ENCODE data around the gene DELE1. TPM values are rescaled to one million over a fixed set of nuclear protein-coding genes. Genes with fewer than 3 reads are reported as not detected.
A peak's percentile ranks its signal among the peaks of the same experiment; 100 is the strongest.

Gene DELE1
- total RNA-seq, 1 experiment from 2014 or later = 35.1 TPM

DNA sequence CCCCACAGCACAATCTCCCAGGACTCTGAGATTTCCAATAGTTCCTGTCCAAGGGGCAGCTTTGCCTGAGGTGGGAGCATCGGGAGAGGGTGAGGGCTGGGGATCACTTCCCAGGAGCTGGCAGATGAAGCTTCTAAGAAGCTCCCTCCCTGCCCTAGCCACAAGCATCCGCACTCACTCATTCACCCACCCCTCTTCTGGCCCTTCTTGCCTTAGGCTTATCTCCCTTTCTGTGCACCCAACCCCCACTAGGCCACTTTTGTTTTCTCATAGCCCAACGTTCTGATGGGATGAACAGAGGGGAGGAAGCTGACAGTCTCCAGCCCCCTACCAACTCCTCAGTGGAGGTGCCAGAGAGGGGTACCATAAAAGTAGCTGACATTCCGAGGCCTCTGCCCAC, 41.8 kb upstream of the DELE1 start:
- TF ChIP-seq EZH2 (IDR thresholded peaks at IDR 0.05; ENCODE audit: borderline replicate concordance, low read depth, low read length, poor library complexity, severe bottlenecking) = no peak
- TF ChIP-seq, protein P1, sequence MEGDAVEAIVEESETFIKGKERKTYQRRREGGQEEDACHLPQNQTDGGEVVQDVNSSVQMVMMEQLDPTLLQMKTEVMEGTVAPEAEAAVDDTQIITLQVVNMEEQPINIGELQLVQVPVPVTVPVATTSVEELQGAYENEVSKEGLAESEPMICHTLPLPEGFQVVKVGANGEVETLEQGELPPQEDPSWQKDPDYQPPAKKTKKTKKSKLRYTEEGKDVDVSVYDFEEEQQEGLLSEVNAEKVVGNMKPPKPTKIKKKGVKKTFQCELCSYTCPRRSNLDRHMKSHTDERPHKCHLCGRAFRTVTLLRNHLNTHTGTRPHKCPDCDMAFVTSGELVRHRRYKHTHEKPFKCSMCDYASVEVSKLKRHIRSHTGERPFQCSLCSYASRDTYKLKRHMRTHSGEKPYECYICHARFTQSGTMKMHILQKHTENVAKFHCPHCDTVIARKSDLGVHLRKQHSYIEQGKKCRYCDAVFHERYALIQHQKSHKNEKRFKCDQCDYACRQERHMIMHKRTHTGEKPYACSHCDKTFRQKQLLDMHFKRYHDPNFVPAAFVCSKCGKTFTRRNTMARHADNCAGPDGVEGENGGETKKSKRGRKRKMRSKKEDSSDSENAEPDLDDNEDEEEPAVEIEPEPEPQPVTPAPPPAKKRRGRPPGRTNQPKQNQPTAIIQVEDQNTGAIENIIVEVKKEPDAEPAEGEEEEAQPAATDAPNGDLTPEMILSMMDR (conservative IDR thresholded peaks at IDR 0.05; ENCODE audit: low read depth, low read length) = no peak
- BruUV-seq (replicated peaks) = no TSS peak
- no peaks in the 10 kb centered on the region for H3K36me3 ChIP-seq (ENCODE audit: insufficient read depth, low read length, poor library complexity, severe bottlenecking)
- intact Hi-C loops (cut with micrococcal nuclease; ENCODE audit: unreplicated experiment) = loop anchor here (10.0 kb wide), 1 partner anchor 263 kb away; no protein-coding TSS in a partner anchor
- H3K27ac ChIP-seq (ENCODE audit: low read depth, low read length, poor library complexity, severe bottlenecking) = no peak overlapping the region
- ChIA-PET CTCF (no interaction called here), POLR2A (ENCODE audit: low non-redundant PET) (no interaction called here)
- H3K4me1 ChIP-seq (ENCODE audit: insufficient read depth, low read length, poor library complexity, severe bottlenecking) = peaks cover 17% of the 10 kb centered on the region
- no peak for DNase-seq (ENCODE audit: low spot score)
- no peak overlapping the region for H3K4me3 ChIP-seq (ENCODE audit: low read depth, low read length, poor library complexity, severe bottlenecking)
- H3K27me3 ChIP-seq (replicated peaks; ENCODE audit: insufficient read depth, low read depth, low read length, poor library complexity) = peaks cover 64% of the 10 kb centered on the region
- H3K9me3 ChIP-seq (ENCODE audit: low read depth, low read length, poor library complexity, severe bottlenecking) = no peaks in the 10 kb centered on the region

DNA sequence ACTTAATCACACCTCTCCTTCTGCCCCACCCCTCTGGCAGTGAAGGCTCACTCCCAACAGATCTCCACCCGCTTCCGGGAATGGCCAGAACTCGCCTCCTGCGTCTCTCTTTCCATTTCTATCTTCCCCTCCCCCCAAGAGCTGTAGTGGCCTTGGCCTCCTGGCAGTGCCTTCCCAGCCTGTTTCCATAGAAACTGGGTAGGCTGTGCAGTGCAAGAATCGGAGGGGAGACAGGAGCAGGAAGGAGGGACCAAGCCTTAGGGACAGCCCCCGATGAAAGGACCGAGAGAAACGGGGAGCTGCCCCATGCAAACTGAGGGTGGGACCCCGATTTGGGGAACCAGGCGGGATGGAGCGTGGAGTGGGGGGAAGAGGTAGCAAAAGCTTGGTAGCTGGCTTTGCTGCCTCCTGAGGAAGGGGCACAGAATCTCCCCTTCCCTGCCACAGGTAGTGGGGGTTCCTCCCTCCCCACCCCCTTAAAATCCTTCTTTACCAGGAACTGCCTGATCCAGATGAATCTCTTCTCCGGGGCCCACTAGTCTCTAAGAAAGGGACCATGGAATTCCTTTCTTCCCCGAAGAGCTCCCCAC, 41.0 kb upstream of the DELE1 start:
- CTCF ChIA-PET = interaction anchor here (0.6 to 1.0 kb wide), 3 partner anchors 20 to 189 kb away, joined by 3 to 6 read pairs (median 4); no protein-coding TSS in a partner anchor
- Histone ChIP-seq H3K27me3 (replicated peaks; ENCODE audit: insufficient read depth, low read depth, low read length, poor library complexity) (peaks cover 56% of the 10 kb centered on the region), H3K4me3 (ENCODE audit: low read depth, low read length, poor library complexity, severe bottlenecking) (no peak overlapping the region), H3K27ac (ENCODE audit: low read depth, low read length, poor library complexity, severe bottlenecking) (no peak overlapping the region), H3K4me1 (ENCODE audit: insufficient read depth, low read length, poor library complexity, severe bottlenecking) (peaks cover 15% of the 10 kb centered on the region), H3K36me3 (ENCODE audit: insufficient read depth, low read length, poor library complexity, severe bottlenecking) (no peaks in the 10 kb centered on the region), H3K9me3 (ENCODE audit: low read depth, low read length, poor library complexity, severe bottlenecking) (no peaks in the 10 kb centered on the region)
- no peak for DNase-seq (ENCODE audit: low spot score)
- intact Hi-C loops (cut with micrococcal nuclease; ENCODE audit: unreplicated experiment) = loop anchor here (10.0 kb wide), 1 partner anchor 262 kb away; no protein-coding TSS in a partner anchor
- POLR2A ChIA-PET (ENCODE audit: low non-redundant PET) = no interaction called here
- TF ChIP-seq, protein P1 (conservative IDR thresholded peaks at IDR 0.05; ENCODE audit: low read depth, low read length) = no peak
- TF ChIP-seq EZH2 (IDR thresholded peaks at IDR 0.05; ENCODE audit: borderline replicate concordance, low read depth, low read length, poor library complexity, severe bottlenecking) = no peak
- BruUV-seq (replicated peaks) = no TSS peak

DNA sequence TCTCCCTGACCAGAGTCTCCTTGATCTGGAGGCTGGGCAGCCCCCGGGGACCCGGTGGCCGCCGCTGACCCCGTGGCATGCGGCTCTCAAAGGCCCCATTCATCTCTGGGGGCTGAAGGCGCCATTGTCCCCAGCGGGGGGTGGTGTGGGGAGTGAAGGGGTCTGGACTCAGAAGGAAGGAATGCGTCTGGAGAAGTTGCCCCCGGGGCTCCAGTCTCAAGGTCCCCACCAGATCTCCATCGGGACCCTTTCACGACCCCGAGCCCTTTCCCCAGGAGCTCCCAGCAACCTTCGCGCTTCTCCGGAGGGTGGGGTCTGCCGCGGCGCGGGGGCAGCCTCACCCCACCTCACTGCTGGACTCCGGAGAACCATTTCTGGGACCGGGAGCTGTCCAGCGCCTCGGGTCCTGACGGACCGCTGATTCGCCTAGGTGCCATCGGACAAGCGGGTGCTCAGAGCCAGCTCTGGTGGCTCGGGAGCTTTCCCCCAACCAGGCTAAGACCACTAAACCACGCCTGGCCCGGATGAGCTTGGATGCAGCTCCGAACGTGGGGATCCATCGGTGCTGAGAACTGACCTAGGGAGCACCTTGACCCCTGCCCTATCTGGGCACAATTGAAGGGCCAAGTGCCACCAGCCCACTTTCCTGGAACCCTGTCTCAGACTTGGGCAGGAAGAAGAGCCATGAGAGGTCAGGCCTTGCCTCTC, 40.3 kb upstream of the DELE1 start:
- ChIA-PET CTCF (interaction anchor here (0.6 to 1.0 kb wide), 3 partner anchors 19 to 190 kb away, joined by 3 to 6 read pairs (median 4); no protein-coding TSS in a partner anchor), POLR2A (ENCODE audit: low non-redundant PET) (no interaction called here)
- Histone ChIP-seq H3K27ac (ENCODE audit: low read depth, low read length, poor library complexity, severe bottlenecking) (no peak overlapping the region), H3K36me3 (ENCODE audit: insufficient read depth, low read length, poor library complexity, severe bottlenecking) (no peaks in the 10 kb centered on the region), H3K27me3 (replicated peaks; ENCODE audit: insufficient read depth, low read depth, low read length, poor library complexity) (peaks cover 52% of the 10 kb centered on the region), H3K9me3 (ENCODE audit: low read depth, low read length, poor library complexity, severe bottlenecking) (no peaks in the 10 kb centered on the region), H3K4me3 (ENCODE audit: low read depth, low read length, poor library complexity, severe bottlenecking) (no peak overlapping the region), H3K4me1 (ENCODE audit: insufficient read depth, low read length, poor library complexity, severe bottlenecking) (peaks cover 15% of the 10 kb centered on the region)
- peak; percentile 53 for DNase-seq (ENCODE audit: low spot score)
- intact Hi-C loops (cut with micrococcal nuclease; ENCODE audit: unreplicated experiment) = loop anchor here (10.0 kb wide), 1 partner anchor 261 kb away; no protein-coding TSS in a partner anchor
- TF ChIP-seq, protein P1 (conservative IDR thresholded peaks at IDR 0.05; ENCODE audit: low read depth, low read length) = no peak
- TF ChIP-seq EZH2 (IDR thresholded peaks at IDR 0.05; ENCODE audit: borderline replicate concordance, low read depth, low read length, poor library complexity, severe bottlenecking) = no peak
- BruUV-seq (replicated peaks) = no TSS peak
